Cerebellar nuclear complex (tissue), 1 donor: ENCODE results near the gene MPPE1.
"Not testable (repeated sequence)": the region's sequence is repeated elsewhere in the genome, so short reads cannot be mapped to it uniquely, and the experiment has no call there.

Experiments
- DNase-seq, 2 experiments: peaks; one replicate each; lab custom pipeline; 2025; lab: John Stamatoyannopoulos, UW

MPPE1 gene

GRCh38 chr18:11925800-11926481 is 17.8 kb upstream of the MPPE1 start:
- no peak for DNase-seq

GRCh38 chr18:11923450-11923849 is 15.3 kb upstream of the MPPE1 start:
- no peak for DNase-seq

- not testable (repeated sequence) for DNase-seq
Measured at GRCh38 chr18:11919522-11919921, 11.4 kb upstream of the MPPE1 start.

- DNase-seq: not testable (repeated sequence)
Measured at GRCh38 chr18:11916880-11917279, 8.8 kb upstream of the MPPE1 start.

GRCh38 chr18:11909591-11910026 is 1.5 kb upstream of the MPPE1 start:
- DNase-seq: no peak

GRCh38 chr18:11909061-11909455 is 941 bp upstream of the MPPE1 start:
- DNase-seq: no peak

GRCh38 chr18:11906926-11907874 is 917 bp downstream of the MPPE1 start:
- DNase-seq: no peak

- DNase-seq: no peak
Measured at GRCh38 chr18:11906176-11906575, 1.9 kb downstream of the MPPE1 start.

GRCh38 chr18:11905613-11906012 is 2.5 kb downstream of the MPPE1 start:
- no peak for DNase-seq

GRCh38 chr18:11902522-11903292 is 5.4 kb downstream of the MPPE1 start:
- no peak for DNase-seq

- no peak for DNase-seq
Measured at GRCh38 chr18:11901826-11902438, 6.2 kb downstream of the MPPE1 start.

GRCh38 chr18:11899063-11899462 is 9.1 kb downstream of the MPPE1 start:
- DNase-seq: no peak

GRCh38 chr18:11897781-11898180 is 10.3 kb downstream of the MPPE1 start:
- DNase-seq: no peak

- DNase-seq: not testable (repeated sequence)
Measured at GRCh38 chr18:11892438-11892837, 15.7 kb downstream of the MPPE1 start.

GRCh38 chr18:11891737-11892136 is 16.4 kb downstream of the MPPE1 start:
- DNase-seq: no peak

GRCh38 chr18:11889284-11889683 is 18.8 kb downstream of the MPPE1 start:
- no peak for DNase-seq

GRCh38 chr18:11888726-11889125 is 19.4 kb downstream of the MPPE1 start:
- DNase-seq: no peak

GRCh38 chr18:11887328-11888128 is 20.6 kb downstream of the MPPE1 start:
- DNase-seq: no peak

GRCh38 chr18:11886577-11887110 is 21.5 kb downstream of the MPPE1 start:
- DNase-seq: no peak

GRCh38 chr18:11885278-11885947 is 22.7 kb downstream of the MPPE1 start:
- no peak for DNase-seq
